ENCODE results near the gene SREBF2.

DNA sequence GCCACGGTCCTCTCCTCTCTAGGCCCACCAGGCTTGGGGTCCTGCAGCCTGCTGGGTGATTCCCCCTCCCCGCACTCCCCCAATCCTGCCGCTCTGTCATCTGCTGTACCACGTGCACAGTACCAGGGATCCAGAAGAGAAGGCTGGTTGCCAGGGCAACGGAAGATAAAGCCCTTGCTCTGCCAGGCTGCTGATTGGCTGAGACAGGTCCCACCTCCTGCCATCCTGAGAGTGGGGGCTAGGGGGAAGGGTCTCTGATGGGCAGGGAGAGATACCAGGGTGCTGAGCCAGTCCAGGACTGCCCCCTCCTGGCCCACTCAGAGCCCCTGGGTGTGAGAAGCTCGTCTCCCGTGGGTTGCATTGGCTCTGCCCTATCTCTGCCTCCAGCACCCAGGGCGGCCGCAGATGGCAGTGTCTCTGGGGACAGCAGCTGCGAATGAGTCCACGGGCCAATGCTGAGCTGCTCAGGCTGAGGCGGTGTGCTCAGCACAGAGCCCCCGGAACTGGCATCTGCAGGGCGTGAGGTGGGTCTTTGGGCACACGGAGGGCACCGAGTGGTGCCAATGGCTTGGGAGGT, 119.1 kb downstream of the SREBF2 start, which contains the start of gene SMIM45:
- TF ChIP-seq, protein P1, sequence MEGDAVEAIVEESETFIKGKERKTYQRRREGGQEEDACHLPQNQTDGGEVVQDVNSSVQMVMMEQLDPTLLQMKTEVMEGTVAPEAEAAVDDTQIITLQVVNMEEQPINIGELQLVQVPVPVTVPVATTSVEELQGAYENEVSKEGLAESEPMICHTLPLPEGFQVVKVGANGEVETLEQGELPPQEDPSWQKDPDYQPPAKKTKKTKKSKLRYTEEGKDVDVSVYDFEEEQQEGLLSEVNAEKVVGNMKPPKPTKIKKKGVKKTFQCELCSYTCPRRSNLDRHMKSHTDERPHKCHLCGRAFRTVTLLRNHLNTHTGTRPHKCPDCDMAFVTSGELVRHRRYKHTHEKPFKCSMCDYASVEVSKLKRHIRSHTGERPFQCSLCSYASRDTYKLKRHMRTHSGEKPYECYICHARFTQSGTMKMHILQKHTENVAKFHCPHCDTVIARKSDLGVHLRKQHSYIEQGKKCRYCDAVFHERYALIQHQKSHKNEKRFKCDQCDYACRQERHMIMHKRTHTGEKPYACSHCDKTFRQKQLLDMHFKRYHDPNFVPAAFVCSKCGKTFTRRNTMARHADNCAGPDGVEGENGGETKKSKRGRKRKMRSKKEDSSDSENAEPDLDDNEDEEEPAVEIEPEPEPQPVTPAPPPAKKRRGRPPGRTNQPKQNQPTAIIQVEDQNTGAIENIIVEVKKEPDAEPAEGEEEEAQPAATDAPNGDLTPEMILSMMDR (IDR thresholded peaks at IDR 0.05) = no peak
- TF ChIP-seq POLR2AphosphoS5 (IDR thresholded peaks at IDR 0.05) (no peak), POLR2A (IDR thresholded peaks at IDR 0.05) (no peak)
